OCI-LY3 (cell line): ENCODE data around the gene ALDH1B1.

Source experiments
- H2AFZ ChIP-seq: fragments of 200-600, 300-600 bp; shearing (Covaris generic); 2 replicates; pipeline ENCODE4 v1.6.0; 2014; ENCODE audit warnings: antibody characterized with exemption, low read depth, low read length
- H3K27ac ChIP-seq: fragments of 200-600, 300-600 bp; sonication (generic); 2 replicates; pipeline ENCODE4 v1.5.1; 2014; ENCODE audit warnings: mild to moderate bottlenecking, low read length, moderate library complexity, mixed read lengths
- H3K27me3 ChIP-seq: fragments of 200-600, 300-600 bp; sonication (generic); 2 replicates; pipeline ENCODE4 v1.6.1; 2014; ENCODE audit warnings: low read depth, low read length, mixed read lengths
- H3K36me3 ChIP-seq: fragments of 200-600, 300-600 bp; sonication (generic); replicated peaks from 2 replicates; pipeline ENCODE3; 2014; ENCODE audit warnings: low read depth, low read length, mixed read lengths
- H3K4me1 ChIP-seq: fragments of 300-600, 200-600 bp; sonication (generic); 2 replicates; pipeline ENCODE4 v1.6.1; 2014; ENCODE audit warnings: low read length, mixed read lengths
- H3K4me2 ChIP-seq: fragments of 200-600, 300-600 bp; sonication (generic); 2 replicates; pipeline ENCODE4 v1.6.1; 2014; ENCODE audit warnings: low read length, mixed read lengths
- H3K4me3 ChIP-seq: fragments of 300-600, 200-600 bp; sonication (generic); 2 replicates; pipeline ENCODE4 v1.5.1; 2014; ENCODE audit warnings: antibody characterized with exemption, mild to moderate bottlenecking, low read length, moderate library complexity
- H3K79me2 ChIP-seq: fragments of 300-600, 200-600 bp; shearing (Covaris generic); 2 replicates; pipeline ENCODE4 v1.6.1; 2014; ENCODE audit warnings: mild to moderate bottlenecking, low read length, mixed read lengths
- H3K9ac ChIP-seq: fragments of 300-600, 200-600 bp; shearing (Covaris generic); 2 replicates; pipeline ENCODE4 v1.6.0; 2014; ENCODE audit warnings: mild to moderate bottlenecking, low read length, moderate library complexity
- H3K9me3 ChIP-seq: fragments of 200-600, 300-600 bp; shearing (Covaris generic); 2 replicates; pipeline ENCODE4 v1.6.1; 2014; ENCODE audit warnings: low read length, mixed read lengths; ENCODE audit not compliant: insufficient read depth
- H4K20me1 ChIP-seq: fragments of 200-600, 300-600 bp; sonication (generic); 2 replicates; pipeline ENCODE4 v1.6.1; 2016; ENCODE audit warnings: low read length, mixed read lengths; ENCODE audit not compliant: insufficient read depth
- CTCF ChIP-seq: fragments of 200-600, 300-600 bp; sonication (generic); IDR thresholded peaks from 2 replicates; pipeline ENCODE4 v1.5.1; 2014; ENCODE audit warnings: antibody characterized with exemption, low read length, low read depth
- EZH2phosphoT487 ChIP-seq: fragments of 200-600 bp; shearing (Covaris generic); IDR thresholded peaks from 2 replicates; pipeline ENCODE4 v1.6.1; 2018; ENCODE audit warnings: antibody characterized with exemption, mixed run types, low read depth

ALDH1B1 gene

GRCh38 chr9:38390851-38391250 lies 1.7 kb upstream of the ALDH1B1 start:
- Histone ChIP-seq H3K79me2 (peaks cover 28% of the 10 kb centered on the region), H4K20me1 (no peaks in the 10 kb centered on the region), H3K4me1 (peaks cover 10% of the 10 kb centered on the region), H3K27me3 (no peaks in the 10 kb centered on the region), H2AFZ (no peak overlapping the region), H3K36me3 (peaks cover 11% of the 10 kb centered on the region), H3K4me3 (no peak overlapping the region), H3K27ac (no peak overlapping the region), H3K9ac (no peak overlapping the region), H3K4me2 (no peak overlapping the region), H3K9me3 (no peaks in the 10 kb centered on the region)
- TF ChIP-seq EZH2phosphoT487 (no peak), CTCF (no peak)

- Histone ChIP-seq H3K4me1 (peaks cover 10% of the 10 kb centered on the region), H3K4me3 (peak overlapping the region; percentile 94), H3K36me3 (peaks cover 15% of the 10 kb centered on the region), H3K79me2 (peaks cover 28% of the 10 kb centered on the region), H3K4me2 (peak overlapping the region; percentile 99), H4K20me1 (no peaks in the 10 kb centered on the region), H3K27ac (no peak overlapping the region), H3K9me3 (no peaks in the 10 kb centered on the region), H3K9ac (peak overlapping the region; percentile 94), H3K27me3 (no peaks in the 10 kb centered on the region), H2AFZ (peak overlapping the region; percentile 96)
- TF ChIP-seq CTCF: no peak
- no peak for TF ChIP-seq EZH2phosphoT487
These were observed 1.0 kb upstream of the ALDH1B1 start for GRCh38 chr9:38391278-38392118.

- Histone ChIP-seq H3K9ac (peak overlapping the region; percentile 94), H3K4me1 (peaks cover 10% of the 10 kb centered on the region), H3K27ac (peak overlapping the region; percentile 42), H3K4me2 (peak overlapping the region; percentile 99), H3K4me3 (peak overlapping the region; percentile 94), H2AFZ (peak overlapping the region; percentile 96), H3K9me3 (no peaks in the 10 kb centered on the region), H3K79me2 (peaks cover 28% of the 10 kb centered on the region), H3K36me3 (peaks cover 29% of the 10 kb centered on the region), H3K27me3 (no peaks in the 10 kb centered on the region), H4K20me1 (no peaks in the 10 kb centered on the region)
- TF ChIP-seq CTCF (no peak), EZH2phosphoT487 (no peak)
These were observed 760 bp downstream of the ALDH1B1 start for GRCh38 chr9:38393128-38393796.

GRCh38 chr9:38394416-38394815 lies 1.9 kb downstream of the ALDH1B1 start:
- Histone ChIP-seq H3K79me2 (peaks cover 28% of the 10 kb centered on the region), H3K9me3 (no peaks in the 10 kb centered on the region), H4K20me1 (no peaks in the 10 kb centered on the region), H3K27ac (no peak overlapping the region), H3K4me3 (no peak overlapping the region), H3K4me1 (peaks cover 10% of the 10 kb centered on the region), H3K4me2 (no peak overlapping the region), H3K36me3 (peaks cover 29% of the 10 kb centered on the region), H3K27me3 (no peaks in the 10 kb centered on the region), H3K9ac (no peak overlapping the region), H2AFZ (no peak overlapping the region)
- TF ChIP-seq EZH2phosphoT487 (no peak), CTCF (no peak)
